Epithelial cell of proximal tubule (primary cell): ENCODE measurements around the gene ANP32E. TPM values are rescaled to one million over a fixed set of nuclear protein-coding genes. Genes with fewer than 3 reads are reported as not detected.

Experiments
- DNase-seq: peaks from one replicate; pipeline ENCODE4 v3.0.0-alpha.2; 2011; ENCODE audit warnings: low read depth
- H3K4me3 ChIP-seq: 2 replicates; pipeline ENCODE4 v1.5.1; 2011; ENCODE audit warnings: low read depth, mild to moderate bottlenecking, low read length
- total RNA-seq: library from RNA; depleted of rRNA; stranded (reverse); fragments of >200 nt; gene quantifications from 2 replicates; pipeline ENCODE4 v1.2.3, GENCODE V29; 2015
- TF ChIP-seq, protein P1 (sequence below): conservative IDR thresholded peaks from 2 replicates; pipeline ENCODE4 v1.5.1; 2012; ENCODE audit warnings: low read depth, mild to moderate bottlenecking, low read length

Gene ANP32E
- total RNA-seq, 1 donor from 2014 or later = 42.2 TPM

DNA sequence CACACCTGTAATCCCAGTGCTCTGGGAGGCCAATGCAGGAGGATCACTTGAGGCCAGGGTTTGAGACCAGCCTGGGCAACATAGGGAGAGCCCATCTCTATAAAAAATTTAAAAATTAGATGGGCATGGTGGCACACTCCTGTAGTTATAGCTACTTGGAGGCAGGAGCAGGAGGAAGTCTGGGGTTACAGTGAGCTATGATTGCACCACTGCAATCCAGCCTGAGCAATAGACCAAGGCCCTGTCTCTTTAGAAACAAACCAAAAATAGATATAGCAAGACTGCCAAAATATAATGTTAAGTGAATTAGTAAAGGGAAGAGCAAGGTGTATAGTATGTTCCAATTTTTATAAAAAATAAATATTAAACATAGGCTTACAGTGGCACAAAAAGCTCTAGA, 57.4 kb downstream of the ANP32E start:
- no peak overlapping the region for H3K4me3 ChIP-seq
- TF ChIP-seq, protein P1, sequence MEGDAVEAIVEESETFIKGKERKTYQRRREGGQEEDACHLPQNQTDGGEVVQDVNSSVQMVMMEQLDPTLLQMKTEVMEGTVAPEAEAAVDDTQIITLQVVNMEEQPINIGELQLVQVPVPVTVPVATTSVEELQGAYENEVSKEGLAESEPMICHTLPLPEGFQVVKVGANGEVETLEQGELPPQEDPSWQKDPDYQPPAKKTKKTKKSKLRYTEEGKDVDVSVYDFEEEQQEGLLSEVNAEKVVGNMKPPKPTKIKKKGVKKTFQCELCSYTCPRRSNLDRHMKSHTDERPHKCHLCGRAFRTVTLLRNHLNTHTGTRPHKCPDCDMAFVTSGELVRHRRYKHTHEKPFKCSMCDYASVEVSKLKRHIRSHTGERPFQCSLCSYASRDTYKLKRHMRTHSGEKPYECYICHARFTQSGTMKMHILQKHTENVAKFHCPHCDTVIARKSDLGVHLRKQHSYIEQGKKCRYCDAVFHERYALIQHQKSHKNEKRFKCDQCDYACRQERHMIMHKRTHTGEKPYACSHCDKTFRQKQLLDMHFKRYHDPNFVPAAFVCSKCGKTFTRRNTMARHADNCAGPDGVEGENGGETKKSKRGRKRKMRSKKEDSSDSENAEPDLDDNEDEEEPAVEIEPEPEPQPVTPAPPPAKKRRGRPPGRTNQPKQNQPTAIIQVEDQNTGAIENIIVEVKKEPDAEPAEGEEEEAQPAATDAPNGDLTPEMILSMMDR = no peak
- DNase-seq = no peak

DNA sequence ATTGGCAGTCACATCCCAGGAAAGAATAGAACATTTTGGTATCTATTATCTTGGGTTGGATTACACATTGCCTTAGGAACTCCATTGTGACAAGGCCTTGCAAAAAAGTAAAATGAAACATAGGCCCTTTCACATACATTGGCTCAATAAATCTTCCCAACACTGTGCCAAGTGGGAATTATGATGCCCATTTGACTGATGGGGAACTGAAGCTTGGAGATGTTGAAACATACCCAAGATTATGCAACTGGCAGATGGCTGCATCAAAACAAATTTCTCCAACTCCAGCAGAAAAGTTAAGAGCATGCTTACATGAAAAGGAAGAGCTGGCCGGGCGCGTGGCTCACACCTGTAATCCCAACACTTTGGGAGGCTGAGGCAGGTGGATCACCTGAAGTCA, 59.3 kb downstream of the ANP32E start:
- no peak for DNase-seq
- no peak overlapping the region for H3K4me3 ChIP-seq
- TF ChIP-seq, protein P1 = no peak

DNA sequence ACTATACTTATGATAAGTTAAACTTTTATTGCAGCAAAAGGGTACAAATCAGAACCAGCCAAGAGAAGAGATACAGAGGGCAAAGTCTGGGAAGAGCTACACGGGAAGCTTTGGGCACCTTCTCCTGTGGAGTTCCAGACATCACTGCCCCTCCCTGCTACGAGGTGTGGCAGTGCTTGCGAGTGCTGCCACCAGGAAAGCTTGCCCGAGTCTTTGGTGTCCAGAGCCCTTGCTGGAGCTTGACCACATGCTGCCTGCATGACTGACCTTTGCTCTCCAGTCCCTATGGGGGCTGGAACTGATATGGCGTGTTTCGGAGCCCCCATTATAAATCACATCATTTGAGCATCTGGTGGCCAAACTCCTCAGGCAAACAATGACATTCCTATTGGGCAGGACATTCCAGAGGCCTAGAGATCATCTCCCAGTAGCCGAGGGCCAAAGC, 62.7 kb downstream of the ANP32E start:
- TF ChIP-seq, protein P1 = no peak
- DNase-seq = no peak
- H3K4me3 ChIP-seq = no peak overlapping the region

DNA sequence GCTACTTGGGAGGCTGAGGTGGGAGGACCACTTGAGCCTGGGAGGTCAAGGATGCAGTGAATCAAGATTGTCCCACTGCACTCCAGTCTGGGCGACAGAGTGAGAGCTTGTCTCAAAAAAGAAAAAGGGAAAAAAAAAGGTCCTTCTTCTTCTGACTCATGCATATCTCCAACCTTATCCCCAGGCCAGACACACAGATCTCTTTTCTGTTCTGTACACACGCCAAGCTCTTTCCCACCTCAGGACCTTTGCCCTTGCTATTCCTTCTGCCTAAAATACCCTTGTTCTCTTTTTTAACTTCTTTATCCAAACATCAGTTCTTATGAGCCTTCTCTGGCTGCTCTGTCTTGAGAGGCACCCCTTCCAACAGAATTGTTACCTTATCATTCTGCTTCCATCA, 64.1 kb downstream of the ANP32E start:
- TF ChIP-seq, protein P1 = no peak
- no peak for DNase-seq
- H3K4me3 ChIP-seq = no peak overlapping the region

DNA sequence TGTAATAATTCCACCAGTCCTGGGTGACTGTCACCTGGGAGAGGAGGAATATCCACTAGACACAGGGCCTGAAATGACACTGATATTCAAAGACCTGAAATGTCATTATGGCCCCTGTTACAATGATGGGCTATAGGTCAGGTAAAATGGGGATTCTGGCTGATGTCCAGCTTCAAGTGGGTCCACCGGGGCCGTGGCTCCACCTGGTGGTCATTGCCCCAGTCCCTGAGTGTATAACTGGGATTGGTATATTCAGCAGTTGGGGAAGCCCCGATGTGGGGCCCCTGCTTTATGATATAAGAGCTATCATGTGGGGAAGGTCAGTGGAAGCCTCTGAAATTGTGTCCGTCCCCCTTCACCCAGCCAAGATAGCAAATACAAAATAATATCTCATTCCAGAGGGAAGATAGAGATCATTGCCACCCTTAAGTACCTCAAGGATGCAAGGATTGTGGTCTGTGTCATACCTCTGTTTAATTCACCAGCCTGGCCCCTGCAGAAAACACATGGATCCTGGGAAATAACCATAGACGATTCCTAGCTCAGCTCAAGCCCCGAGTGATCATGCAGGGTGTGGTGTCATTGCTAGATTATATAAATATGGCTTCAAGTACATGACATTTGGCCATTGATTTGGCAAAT, 66.8 kb downstream of the ANP32E start:
- TF ChIP-seq, protein P1 = peak; percentile 94
- no peak for DNase-seq
- H3K4me3 ChIP-seq = no peak overlapping the region

Other genes starting within 250 kb of the ANP32E start
- 7.2 and 7.6 TPM in 2 replicates for gene OTUD7B, start 225.4 kb downstream of the ANP32E start, total RNA-seq
- 12.5 and 26.9 TPM in 2 replicates for gene VPS45, start 168.3 kb downstream of the ANP32E start, total RNA-seq
- 56.1 and 68.4 TPM in 2 replicates for gene PLEKHO1, start 86.2 kb downstream of the ANP32E start, total RNA-seq
- not detected in 2 replicates for gene CA14, start 21.7 kb upstream of the ANP32E start, total RNA-seq
- gene APH1A, start 32.9 kb upstream of the ANP32E start, total RNA-seq = 135 and 136 TPM in 2 replicates
- gene C1orf54, start 36.7 kb upstream of the ANP32E start, total RNA-seq = 0.29 and 20.8 TPM in 2 replicates
- 0.51 and 3.6 TPM in 2 replicates for gene CIART, start 46.4 kb upstream of the ANP32E start, total RNA-seq
- gene MRPS21, start 57.7 kb upstream of the ANP32E start, total RNA-seq = 55.5 and 76.9 TPM in 2 replicates
- 24.2 and 35.6 TPM in 2 replicates for gene PRPF3, start 85.4 kb upstream of the ANP32E start, total RNA-seq
- gene RPRD2, start 128.0 kb upstream of the ANP32E start, total RNA-seq = 8.1 and 8.6 TPM in 2 replicates